SU-DHL-6 (cell line): ENCODE results near the gene EDA.

ENCODE experiments used
- EZH2phosphoT487 ChIP-seq: fragments of 200-600 bp; sonication (generic), shearing (Covaris generic); conservative IDR thresholded peaks from 2 replicates; pipeline ENCODE4 v1.6.1; 2018; ENCODE audit warnings: mild to moderate bottlenecking, antibody characterized with exemption, low read length, moderate library complexity, mixed read lengths
- TF ChIP-seq, protein P1 (sequence below): fragments of 200-600 bp; sonication (generic); IDR thresholded peaks from one replicate; pipeline ENCODE4 v1.5.1; 2017; ENCODE audit warnings: antibody characterized with exemption, mild to moderate bottlenecking, low read length, moderate library complexity; ENCODE audit not compliant: insufficient read depth, poor library complexity, severe bottlenecking

DNA sequence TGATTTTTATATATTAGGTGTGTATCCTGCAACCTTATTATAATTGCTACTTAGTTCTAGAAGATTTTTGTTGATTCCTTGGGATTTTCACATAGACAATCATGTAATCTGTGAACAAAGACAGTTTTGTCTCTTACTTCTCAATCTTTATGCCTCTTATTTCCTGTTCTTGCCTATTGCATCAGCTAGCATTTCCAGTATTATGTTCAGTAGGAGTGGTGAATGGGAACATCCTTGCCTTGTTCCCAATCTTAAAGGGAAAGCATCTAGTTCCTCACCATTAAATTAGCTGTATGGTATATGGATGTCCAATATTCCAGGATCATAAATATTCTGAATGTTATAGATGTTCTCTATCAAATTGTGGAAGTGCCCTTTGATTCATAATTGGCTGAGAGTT is 392.0 kb downstream of the EDA start:
- TF ChIP-seq, protein P1, sequence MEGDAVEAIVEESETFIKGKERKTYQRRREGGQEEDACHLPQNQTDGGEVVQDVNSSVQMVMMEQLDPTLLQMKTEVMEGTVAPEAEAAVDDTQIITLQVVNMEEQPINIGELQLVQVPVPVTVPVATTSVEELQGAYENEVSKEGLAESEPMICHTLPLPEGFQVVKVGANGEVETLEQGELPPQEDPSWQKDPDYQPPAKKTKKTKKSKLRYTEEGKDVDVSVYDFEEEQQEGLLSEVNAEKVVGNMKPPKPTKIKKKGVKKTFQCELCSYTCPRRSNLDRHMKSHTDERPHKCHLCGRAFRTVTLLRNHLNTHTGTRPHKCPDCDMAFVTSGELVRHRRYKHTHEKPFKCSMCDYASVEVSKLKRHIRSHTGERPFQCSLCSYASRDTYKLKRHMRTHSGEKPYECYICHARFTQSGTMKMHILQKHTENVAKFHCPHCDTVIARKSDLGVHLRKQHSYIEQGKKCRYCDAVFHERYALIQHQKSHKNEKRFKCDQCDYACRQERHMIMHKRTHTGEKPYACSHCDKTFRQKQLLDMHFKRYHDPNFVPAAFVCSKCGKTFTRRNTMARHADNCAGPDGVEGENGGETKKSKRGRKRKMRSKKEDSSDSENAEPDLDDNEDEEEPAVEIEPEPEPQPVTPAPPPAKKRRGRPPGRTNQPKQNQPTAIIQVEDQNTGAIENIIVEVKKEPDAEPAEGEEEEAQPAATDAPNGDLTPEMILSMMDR, result no peak
- no peak for TF ChIP-seq EZH2phosphoT487
